Measurements from ENCODE around the gene SLC25A45.

GRCh38 chr11:65375012-65375411 lies 7.4 kb downstream of the SLC25A45 start:
- TF ChIP-seq RAD21 (conservative IDR thresholded peaks at IDR 0.05 in 1 of 2, IDR thresholded peaks at IDR 0.05 in 1 of 2) = no peak
- no peak for TF ChIP-seq CTCF (IDR thresholded peaks at IDR 0.05)
- no peak for TF ChIP-seq ESRRA (IDR thresholded peaks at IDR 0.05; ENCODE audit: borderline replicate concordance, low read length)
- TF ChIP-seq RFX5 (IDR thresholded peaks at IDR 0.05) = no peak

All from A549 (cell line).